Measurements from ENCODE around the gene MLLT3.

Gene MLLT3

DNA sequence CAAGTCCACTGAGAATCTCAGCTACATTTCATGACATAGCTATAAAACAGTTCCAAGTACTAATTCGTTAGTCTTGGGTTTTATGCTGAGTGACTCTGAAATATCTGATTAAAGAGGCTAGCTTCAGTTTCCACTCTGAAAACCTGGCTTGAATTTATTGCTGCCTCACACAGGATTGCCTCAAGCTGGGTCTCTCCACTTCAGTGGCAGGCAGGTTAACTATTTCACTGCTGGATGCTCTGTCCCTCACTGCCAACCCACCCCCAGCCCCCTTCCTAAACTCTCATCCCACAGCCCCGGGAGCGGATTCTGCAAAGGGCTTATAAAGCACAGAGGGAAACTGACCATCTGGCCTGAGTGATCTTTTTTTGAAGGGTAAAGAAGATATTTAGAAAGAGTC is 318.3 kb downstream of the MLLT3 start:
- DNase-seq (ENCODE audit: low read depth, low spot score), result no peak
- TF ChIP-seq, protein P1, sequence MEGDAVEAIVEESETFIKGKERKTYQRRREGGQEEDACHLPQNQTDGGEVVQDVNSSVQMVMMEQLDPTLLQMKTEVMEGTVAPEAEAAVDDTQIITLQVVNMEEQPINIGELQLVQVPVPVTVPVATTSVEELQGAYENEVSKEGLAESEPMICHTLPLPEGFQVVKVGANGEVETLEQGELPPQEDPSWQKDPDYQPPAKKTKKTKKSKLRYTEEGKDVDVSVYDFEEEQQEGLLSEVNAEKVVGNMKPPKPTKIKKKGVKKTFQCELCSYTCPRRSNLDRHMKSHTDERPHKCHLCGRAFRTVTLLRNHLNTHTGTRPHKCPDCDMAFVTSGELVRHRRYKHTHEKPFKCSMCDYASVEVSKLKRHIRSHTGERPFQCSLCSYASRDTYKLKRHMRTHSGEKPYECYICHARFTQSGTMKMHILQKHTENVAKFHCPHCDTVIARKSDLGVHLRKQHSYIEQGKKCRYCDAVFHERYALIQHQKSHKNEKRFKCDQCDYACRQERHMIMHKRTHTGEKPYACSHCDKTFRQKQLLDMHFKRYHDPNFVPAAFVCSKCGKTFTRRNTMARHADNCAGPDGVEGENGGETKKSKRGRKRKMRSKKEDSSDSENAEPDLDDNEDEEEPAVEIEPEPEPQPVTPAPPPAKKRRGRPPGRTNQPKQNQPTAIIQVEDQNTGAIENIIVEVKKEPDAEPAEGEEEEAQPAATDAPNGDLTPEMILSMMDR (IDR thresholded peaks at IDR 0.05; ENCODE audit: low read depth, low read length), result no peak
- no peak overlapping the region for H3K4me3 ChIP-seq (ENCODE audit: low read depth, low read length)
- in situ Hi-C loops (cut with HindIII; ENCODE audit: low sequenced_read_pairs), result no loop called here

DNA sequence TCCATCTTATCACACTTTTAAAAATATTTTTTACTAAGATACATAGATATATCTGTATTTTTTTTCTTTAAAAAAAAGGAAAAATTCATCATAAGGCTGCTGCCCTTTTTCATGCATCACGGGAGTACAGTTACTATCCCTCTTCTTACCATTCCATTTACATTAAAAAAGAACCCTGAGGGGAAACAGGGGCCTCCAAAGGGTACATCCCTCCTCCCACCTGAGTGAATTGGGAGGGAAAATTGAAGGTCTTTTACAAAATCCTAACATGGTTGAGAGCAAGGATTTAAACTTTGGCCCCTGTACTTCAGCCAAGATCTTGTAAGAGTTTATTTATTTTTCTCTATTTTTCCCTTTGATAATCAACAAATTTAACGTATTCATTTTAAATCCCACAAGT is 319.2 kb downstream of the MLLT3 start:
- no peak for DNase-seq (ENCODE audit: low read depth, low spot score)
- TF ChIP-seq, protein P1 (IDR thresholded peaks at IDR 0.05; ENCODE audit: low read depth, low read length), result no peak
- in situ Hi-C loops (cut with HindIII; ENCODE audit: low sequenced_read_pairs), result no loop called here
- no peak overlapping the region for H3K4me3 ChIP-seq (ENCODE audit: low read depth, low read length)

DNA sequence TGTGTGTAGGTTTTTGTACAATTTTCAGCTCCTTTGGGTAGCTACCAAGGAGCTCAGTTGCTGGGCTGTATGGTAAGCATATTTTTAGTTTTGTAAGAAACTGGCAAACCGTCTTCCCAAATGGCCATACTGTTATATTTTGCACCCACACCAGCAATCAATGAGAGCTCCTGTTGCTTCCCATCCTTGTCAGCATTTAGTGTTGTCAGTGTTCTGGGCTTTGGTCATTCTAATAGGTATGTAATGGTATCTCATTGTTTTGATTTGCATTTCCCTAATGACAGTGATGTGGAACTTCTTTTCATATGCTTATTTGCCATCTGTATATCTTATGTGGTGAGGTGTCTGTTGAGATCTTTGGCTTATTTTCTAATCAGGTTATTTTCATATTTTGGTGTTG is 320.1 kb downstream of the MLLT3 start:
- TF ChIP-seq, protein P1 (IDR thresholded peaks at IDR 0.05; ENCODE audit: low read depth, low read length), result no peak
- no peak overlapping the region for H3K4me3 ChIP-seq (ENCODE audit: low read depth, low read length)
- DNase-seq (ENCODE audit: low read depth, low spot score), result no peak
- in situ Hi-C loops (cut with HindIII; ENCODE audit: low sequenced_read_pairs), result no loop called here

DNA sequence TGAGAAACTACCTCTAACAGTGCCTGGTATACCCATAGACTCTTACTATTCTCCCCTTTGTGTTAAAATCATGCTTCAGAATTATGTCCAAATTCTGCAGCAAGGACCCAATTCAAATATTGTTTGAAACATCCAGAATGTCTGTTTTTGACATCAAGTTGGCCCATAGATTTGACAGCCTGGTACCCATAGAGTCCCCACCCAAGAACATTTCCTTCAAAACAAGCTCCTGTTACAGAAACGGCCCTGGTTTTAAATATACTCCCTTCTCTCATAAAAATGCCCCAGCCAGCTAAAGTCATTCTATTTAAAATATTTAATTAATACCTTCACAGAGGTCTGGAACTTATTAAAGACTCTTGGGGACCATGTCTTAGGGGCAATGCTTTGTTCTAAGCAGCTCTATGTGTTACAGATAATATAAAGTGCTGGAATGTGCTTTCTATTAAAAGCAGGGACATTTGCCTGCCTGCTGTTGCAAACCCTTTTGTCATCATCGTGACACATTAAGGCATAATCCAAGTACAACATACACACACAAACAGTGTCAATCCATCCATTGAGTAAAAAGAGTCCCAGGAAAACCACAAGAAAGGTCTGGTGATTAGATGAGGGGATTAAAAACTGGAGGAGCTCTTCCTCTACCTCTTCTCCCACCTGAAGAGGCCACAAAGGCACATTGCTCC is 321.7 kb downstream of the MLLT3 start:
- no peak for DNase-seq (ENCODE audit: low read depth, low spot score)
- in situ Hi-C loops (cut with HindIII; ENCODE audit: low sequenced_read_pairs), result no loop called here
- TF ChIP-seq, protein P1 (IDR thresholded peaks at IDR 0.05; ENCODE audit: low read depth, low read length), result no peak
- H3K4me3 ChIP-seq (ENCODE audit: low read depth, low read length), result no peak overlapping the region

DNA sequence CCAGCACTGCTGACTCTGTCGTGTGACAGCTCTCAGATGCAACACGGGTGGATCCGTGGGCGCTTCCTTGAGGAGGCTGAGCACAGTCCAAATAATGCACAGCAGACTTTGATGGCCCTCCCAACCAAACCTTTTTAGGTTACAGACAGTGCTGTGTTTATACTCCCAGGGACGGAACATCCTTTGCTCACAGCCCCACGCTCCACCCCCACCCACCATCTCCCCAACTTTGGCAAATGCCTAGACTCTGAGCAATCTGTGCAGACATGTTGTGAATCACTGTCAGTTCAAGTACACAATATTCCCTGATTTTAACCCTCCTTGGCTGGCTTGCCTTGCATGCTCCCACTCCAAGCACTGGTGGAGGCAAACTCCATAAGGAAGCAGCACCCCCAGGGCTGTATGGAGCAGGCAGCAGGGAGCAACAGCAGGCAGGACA is 324.6 kb downstream of the MLLT3 start:
- TF ChIP-seq, protein P1 (IDR thresholded peaks at IDR 0.05; ENCODE audit: low read depth, low read length), result no peak
- H3K4me3 ChIP-seq (ENCODE audit: low read depth, low read length), result no peak overlapping the region
- DNase-seq (ENCODE audit: low read depth, low spot score), result peak; percentile 53
- in situ Hi-C loops (cut with HindIII; ENCODE audit: low sequenced_read_pairs), result no loop called here

DNA sequence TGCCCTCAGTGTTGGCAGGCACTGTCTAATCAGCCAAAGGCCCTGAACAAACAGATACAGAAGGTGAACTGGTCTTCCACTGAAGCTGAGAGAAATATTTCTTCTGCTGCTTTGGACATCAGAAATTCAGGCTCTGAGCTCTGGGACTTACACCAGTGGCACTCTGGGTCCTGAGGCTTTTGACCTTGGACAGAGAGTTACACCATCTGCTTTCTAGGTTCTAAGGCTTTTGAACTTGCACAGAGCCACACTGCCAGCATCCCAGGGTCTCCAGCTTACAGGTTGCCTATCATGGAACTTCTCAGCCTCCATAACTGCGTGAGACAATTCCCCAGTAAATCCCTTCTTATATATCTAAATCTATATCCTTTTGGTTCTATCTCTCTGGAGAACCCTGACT is 326.7 kb downstream of the MLLT3 start:
- no peak for DNase-seq (ENCODE audit: low read depth, low spot score)
- TF ChIP-seq, protein P1 (IDR thresholded peaks at IDR 0.05; ENCODE audit: low read depth, low read length), result no peak
- in situ Hi-C loops (cut with HindIII; ENCODE audit: low sequenced_read_pairs), result no loop called here
- H3K4me3 ChIP-seq (ENCODE audit: low read depth, low read length), result no peak overlapping the region
